ENCODE results near the gene OR6K2.

GRCh38 chr1:158675563-158676323, 24.7 kb downstream of the OR6K2 start:
- TF ChIP-seq ZNF350 (tag by site-specific recombination; IDR thresholded peaks at IDR 0.05) (no peak), ZFHX2 (tag by site-specific recombination; conservative IDR thresholded peaks at IDR 0.05) (no peak), ZNF624 (tag by site-specific recombination; IDR thresholded peaks at IDR 0.05) (no peak), CTCF (tag by site-specific recombination; IDR thresholded peaks at IDR 0.05) (no peak)
